ENCODE measurements around the gene PCDH7.

The PCDH7 gene

GRCh38 chr4:30725562-30725961 lies 5.4 kb downstream of the PCDH7 start:
- Histone ChIP-seq H3K4me1 (no peaks in the 10 kb centered on the region), H3K9me3 (no peaks in the 10 kb centered on the region), H3K4me3 (ENCODE audit: low read depth, low read length) (0 out of 2 replicates have a peak overlapping the region, but pooled peaks have one; percentile 3), H3K27me3 (peaks cover 4% of the 10 kb centered on the region; the same call in 1 of the 2 replicates), H3K36me3 (no peaks in the 10 kb centered on the region)
- TF ChIP-seq CTCF (IDR thresholded peaks at IDR 0.05; ENCODE audit: low read depth, low read length) = no peak
- DNase-seq = no peak

- no peaks in the 10 kb centered on the region for H3K4me1 ChIP-seq
- no peak for DNase-seq
- no peak overlapping the region for H3K4me3 ChIP-seq (ENCODE audit: low read depth, low read length)
- no peak for TF ChIP-seq CTCF (IDR thresholded peaks at IDR 0.05; ENCODE audit: low read depth, low read length)
- H3K36me3 ChIP-seq = no peaks in the 10 kb centered on the region
- peaks cover 4% of the 10 kb centered on the region; the same call in 1 of the 2 replicates for H3K27me3 ChIP-seq
- H3K9me3 ChIP-seq = no peaks in the 10 kb centered on the region
Observed at GRCh38 chr4:30726090-30726675, 6.0 kb downstream of the PCDH7 start.

- TF ChIP-seq CTCF (IDR thresholded peaks at IDR 0.05; ENCODE audit: low read depth, low read length) = no peak
- H3K4me1 ChIP-seq = no peaks in the 10 kb centered on the region
- H3K27me3 ChIP-seq = no peaks in the 10 kb centered on the region
- H3K9me3 ChIP-seq = no peaks in the 10 kb centered on the region
- no peaks in the 10 kb centered on the region for H3K36me3 ChIP-seq
- no peak for DNase-seq
- no peak overlapping the region for H3K4me3 ChIP-seq (ENCODE audit: low read depth, low read length)
Observed at GRCh38 chr4:30727409-30727808, 7.2 kb downstream of the PCDH7 start.

- H3K27me3 ChIP-seq = no peaks in the 10 kb centered on the region
- no peak for TF ChIP-seq CTCF (IDR thresholded peaks at IDR 0.05; ENCODE audit: low read depth, low read length)
- no peak overlapping the region for H3K4me3 ChIP-seq (ENCODE audit: low read depth, low read length)
- no peaks in the 10 kb centered on the region for H3K9me3 ChIP-seq
- no peaks in the 10 kb centered on the region for H3K4me1 ChIP-seq
- DNase-seq = no peak
- H3K36me3 ChIP-seq = no peaks in the 10 kb centered on the region
Observed at GRCh38 chr4:30728311-30728710, 8.1 kb downstream of the PCDH7 start.

GRCh38 chr4:30743897-30744296 lies 23.7 kb downstream of the PCDH7 start:
- TF ChIP-seq CTCF (IDR thresholded peaks at IDR 0.05; ENCODE audit: low read depth, low read length) = no peak
- H3K4me3 ChIP-seq (ENCODE audit: low read depth, low read length) = no peak overlapping the region
- H3K36me3 ChIP-seq = no peaks in the 10 kb centered on the region
- no peak for DNase-seq
- H3K9me3 ChIP-seq = no peaks in the 10 kb centered on the region
- no peaks in the 10 kb centered on the region for H3K4me1 ChIP-seq
- no peaks in the 10 kb centered on the region for H3K27me3 ChIP-seq

- H3K4me3 ChIP-seq (ENCODE audit: low read depth, low read length) = no peak overlapping the region
- H3K4me1 ChIP-seq = no peaks in the 10 kb centered on the region
- H3K36me3 ChIP-seq = no peaks in the 10 kb centered on the region
- no peaks in the 10 kb centered on the region for H3K27me3 ChIP-seq
- no peak for TF ChIP-seq CTCF (IDR thresholded peaks at IDR 0.05; ENCODE audit: low read depth, low read length)
- DNase-seq = no peak
- no peaks in the 10 kb centered on the region for H3K9me3 ChIP-seq
Observed at GRCh38 chr4:30744386-30744785, 24.2 kb downstream of the PCDH7 start.
